Articular chondrocyte of knee joint (primary cell): ENCODE results near the gene KCNJ8. TPM values are rescaled to one million over a fixed set of nuclear protein-coding genes. Genes with fewer than 3 reads are reported as not detected.

ENCODE experiments used
- total RNA-seq: library from RNA; depleted of rRNA; stranded (reverse); fragments of >200 nt; gene quantifications from 2 replicates; pipeline ENCODE4 v1.2.3, GENCODE V29; 2012

KCNJ8 gene
- total RNA-seq: 0.22 and 0.26 TPM in 2 replicates

DNA sequence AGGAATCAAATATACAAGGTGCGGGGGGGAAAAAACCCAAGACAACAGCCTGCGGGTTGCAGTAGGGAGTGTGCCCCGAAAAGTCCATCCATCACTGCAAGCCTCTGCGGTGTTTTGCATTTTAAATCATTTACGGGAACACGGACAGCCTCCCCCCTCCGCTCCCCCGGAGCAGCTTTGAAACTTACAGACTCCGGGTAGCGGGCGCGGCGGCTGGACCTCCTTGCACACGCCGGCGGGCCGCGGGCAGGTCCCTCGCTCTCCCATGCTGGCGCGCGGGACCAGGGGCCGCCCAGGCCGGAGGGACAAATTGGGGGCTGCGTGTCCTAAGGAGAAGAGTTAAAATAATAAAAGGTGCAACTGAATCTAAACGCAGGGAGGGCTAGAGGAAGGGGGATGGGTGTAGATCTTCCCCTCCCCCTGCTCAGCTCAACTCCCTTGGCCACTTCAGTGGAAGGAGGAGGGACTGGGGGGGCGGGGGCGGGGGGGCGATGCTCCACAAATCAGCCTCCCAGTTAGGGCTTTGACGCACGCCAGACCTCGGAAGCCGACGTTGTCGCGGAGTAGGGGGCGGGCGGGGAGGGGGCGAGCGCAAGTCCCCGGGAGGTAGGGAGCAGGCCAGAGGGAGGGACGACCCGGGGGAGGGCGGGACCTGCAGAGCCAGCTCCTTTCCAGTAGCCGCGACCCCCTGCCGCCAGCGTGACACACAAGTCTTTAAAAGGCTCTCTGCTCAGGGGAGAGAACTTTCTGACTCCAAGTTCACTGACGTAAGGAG is at the start of gene KCNJ8:
TSS of gene KCNJ8 (minus strand) at position 349 of the 775 bp plus-strand sequence. CDS start 1,090 bp downstream, outside the sequence.

Other genes starting within 250 kb of the KCNJ8 start
- 4.8 and 9.5 TPM in 2 replicates for gene SPX, start 248.4 kb downstream of the KCNJ8 start, total RNA-seq
- not detected in 2 replicates for gene GYS2, start 169.9 kb downstream of the KCNJ8 start, total RNA-seq
- gene LDHB, start 116.9 kb downstream of the KCNJ8 start, total RNA-seq: 478 and 488 TPM in 2 replicates
- 0.32 and 1.3 TPM in 2 replicates for gene ABCC9, start 166.7 kb upstream of the KCNJ8 start, total RNA-seq